ENCODE measurements around the gene TSPAN4. TPM values are rescaled to one million over a fixed set of nuclear protein-coding genes. Genes with fewer than 3 reads are reported as not detected.
A peak's percentile ranks its signal among the peaks of the same experiment; 100 is the strongest.

Gene TSPAN4
- total and polyA plus RNA-seq, 3 experiments from 2014 or later: 4.4 to 9.4 (median 8.8) TPM

DNA sequence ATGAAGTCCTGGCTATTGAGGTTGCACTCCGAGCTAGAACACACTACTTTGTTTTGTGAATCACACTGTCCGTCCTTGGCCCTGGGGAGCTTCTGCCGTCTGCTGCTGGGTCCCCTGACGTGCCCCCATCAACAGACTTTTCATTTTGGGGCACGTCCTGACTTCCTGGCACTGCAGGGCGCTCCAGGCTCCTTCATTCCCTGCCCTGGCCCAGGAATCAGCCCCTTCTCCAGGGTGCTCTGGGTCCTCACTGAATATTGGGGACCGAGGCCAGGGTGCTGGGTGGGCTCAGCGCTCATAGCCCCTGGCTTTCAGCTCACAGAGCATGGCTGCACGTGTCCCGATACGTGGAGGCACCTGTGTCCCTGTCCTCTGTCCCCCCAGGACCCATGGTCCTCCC lies 22.2 kb downstream of the TSPAN4 start:
- no peak overlapping the region for H3K4me3 ChIP-seq (ENCODE audit: low read length)
- H3K27ac ChIP-seq (ENCODE audit: low read depth, low read length): no peak overlapping the region
- peaks cover 0 to 4% (median 0%) of the 10 kb centered on the region in 3 donors for H3K36me3 Mint-ChIP-seq
- no peaks in the 10 kb centered on the region for H3K27me3 ChIP-seq (ENCODE audit: insufficient read depth, low read length, poor library complexity, severe bottlenecking)
- CTCF ChIA-PET: no interaction called here
- DNase-seq: no peak
- H3K4me1 ChIP-seq (ENCODE audit: insufficient read depth, low read length): no peaks in the 10 kb centered on the region
- no peaks in the 10 kb centered on the region for H3K9me3 ChIP-seq (ENCODE audit: low read length)
- no peaks in the 10 kb centered on the region for H3K4me1 Mint-ChIP-seq
- no peaks in the 10 kb centered on the region for H3K9me3 Mint-ChIP-seq
- H3K4me3 Mint-ChIP-seq: no peak overlapping the region
- POLR2A ChIA-PET: no interaction called here
- no peaks in the 10 kb centered on the region for H3K36me3 ChIP-seq (ENCODE audit: insufficient read depth, low read length)
- peak overlapping the region in 1 of 8 donors; percentile 46 for H3K27ac Mint-ChIP-seq
- no peaks in the 10 kb centered on the region for H3K27me3 Mint-ChIP-seq

DNA sequence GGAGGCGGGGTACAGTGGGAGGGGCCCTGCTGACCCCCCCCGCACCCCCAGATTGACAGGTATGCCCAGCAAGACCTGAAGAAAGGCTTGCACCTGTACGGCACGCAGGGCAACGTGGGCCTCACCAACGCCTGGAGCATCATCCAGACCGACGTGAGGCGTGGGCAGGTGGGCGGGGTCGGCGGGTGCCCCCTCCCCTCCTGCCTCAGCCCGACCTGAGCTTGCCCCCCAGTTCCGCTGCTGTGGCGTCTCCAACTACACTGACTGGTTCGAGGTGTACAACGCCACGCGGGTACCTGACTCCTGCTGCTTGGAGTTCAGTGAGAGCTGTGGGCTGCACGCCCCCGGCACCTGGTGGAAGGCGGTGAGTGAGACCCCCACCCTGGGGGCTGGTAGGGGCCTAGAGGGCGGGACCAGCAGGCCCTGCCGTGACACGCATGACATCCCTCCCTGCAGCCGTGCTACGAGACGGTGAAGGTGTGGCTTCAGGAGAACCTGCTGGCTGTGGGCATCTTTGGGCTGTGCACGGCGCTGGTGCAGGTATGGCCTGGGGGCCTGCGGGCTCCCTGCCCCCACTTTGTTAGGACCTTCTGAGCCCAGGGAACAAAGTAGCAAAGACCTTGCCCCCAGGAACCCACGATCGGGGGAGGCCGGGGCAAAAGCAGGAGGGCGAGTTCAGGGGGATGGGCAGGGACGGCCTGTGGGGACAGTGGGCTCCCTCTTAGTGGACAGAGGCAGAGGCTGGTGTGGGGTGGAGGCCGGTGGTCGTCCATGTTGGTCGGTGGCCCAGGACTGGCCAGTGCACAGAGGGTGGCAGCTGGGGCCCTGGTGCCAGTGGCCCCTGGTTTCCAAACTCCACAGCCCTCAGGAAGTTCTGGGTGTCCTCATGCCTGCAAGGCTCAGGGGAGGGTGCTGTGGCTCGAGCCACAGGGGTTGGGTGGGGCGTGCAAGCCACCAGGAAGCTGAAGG lies 23.1 kb downstream of the TSPAN4 start:
- DNase-seq: no peak
- no peak overlapping the region for H3K4me3 Mint-ChIP-seq
- H3K4me1 Mint-ChIP-seq: no peaks in the 10 kb centered on the region
- H3K27me3 Mint-ChIP-seq: no peaks in the 10 kb centered on the region
- POLR2A ChIA-PET: no interaction called here
- no peak overlapping the region for H3K27ac Mint-ChIP-seq
- H3K4me1 ChIP-seq (ENCODE audit: insufficient read depth, low read length): no peaks in the 10 kb centered on the region
- peaks cover 0 to 4% (median 0%) of the 10 kb centered on the region in 3 donors for H3K36me3 Mint-ChIP-seq
- H3K9me3 Mint-ChIP-seq: no peaks in the 10 kb centered on the region
- no peak overlapping the region for H3K4me3 ChIP-seq (ENCODE audit: low read length)
- CTCF ChIA-PET: no interaction called here
- no peaks in the 10 kb centered on the region for H3K27me3 ChIP-seq (ENCODE audit: insufficient read depth, low read length, poor library complexity, severe bottlenecking)
- H3K27ac ChIP-seq (ENCODE audit: low read depth, low read length): no peak overlapping the region
- no peaks in the 10 kb centered on the region for H3K36me3 ChIP-seq (ENCODE audit: insufficient read depth, low read length)
- H3K9me3 ChIP-seq (ENCODE audit: low read length): no peaks in the 10 kb centered on the region

DNA sequence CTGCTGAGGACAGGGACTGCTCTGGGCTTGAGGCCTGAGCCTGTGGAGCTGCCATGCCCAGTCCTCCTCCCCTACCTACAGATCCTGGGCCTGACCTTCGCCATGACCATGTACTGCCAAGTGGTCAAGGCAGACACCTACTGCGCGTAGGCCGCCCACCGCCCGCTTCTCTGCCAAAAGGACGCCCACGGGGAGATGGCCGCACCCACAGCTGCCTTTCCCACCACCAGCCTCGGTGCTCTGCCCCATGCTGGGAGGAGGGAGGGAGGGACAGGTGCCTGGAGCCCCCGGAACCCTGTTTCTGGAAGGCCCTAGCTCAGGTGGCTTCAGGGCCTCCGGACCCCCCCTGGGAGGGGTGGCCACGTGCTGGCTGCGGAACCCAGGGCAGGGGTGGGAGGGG lies 23.8 kb downstream of the TSPAN4 start:
- DNase-seq: no peak
- Histone ChIP-seq H3K27me3 (ENCODE audit: insufficient read depth, low read length, poor library complexity, severe bottlenecking) (no peaks in the 10 kb centered on the region), H3K4me1 (ENCODE audit: insufficient read depth, low read length) (no peaks in the 10 kb centered on the region), H3K4me3 (ENCODE audit: low read length) (no peak overlapping the region), H3K27ac (ENCODE audit: low read depth, low read length) (no peak overlapping the region), H3K36me3 (ENCODE audit: insufficient read depth, low read length) (no peaks in the 10 kb centered on the region), H3K9me3 (ENCODE audit: low read length) (no peaks in the 10 kb centered on the region)
- Mint-ChIP-seq H3K27ac (no peak overlapping the region), H3K4me3 (no peak overlapping the region), H3K9me3 (no peaks in the 10 kb centered on the region), H3K4me1 (no peaks in the 10 kb centered on the region), H3K36me3 (peaks cover 0 to 4% (median 0%) of the 10 kb centered on the region in 3 donors), H3K27me3 (no peaks in the 10 kb centered on the region)
- ChIA-PET CTCF (no interaction called here), POLR2A (no interaction called here)

DNA sequence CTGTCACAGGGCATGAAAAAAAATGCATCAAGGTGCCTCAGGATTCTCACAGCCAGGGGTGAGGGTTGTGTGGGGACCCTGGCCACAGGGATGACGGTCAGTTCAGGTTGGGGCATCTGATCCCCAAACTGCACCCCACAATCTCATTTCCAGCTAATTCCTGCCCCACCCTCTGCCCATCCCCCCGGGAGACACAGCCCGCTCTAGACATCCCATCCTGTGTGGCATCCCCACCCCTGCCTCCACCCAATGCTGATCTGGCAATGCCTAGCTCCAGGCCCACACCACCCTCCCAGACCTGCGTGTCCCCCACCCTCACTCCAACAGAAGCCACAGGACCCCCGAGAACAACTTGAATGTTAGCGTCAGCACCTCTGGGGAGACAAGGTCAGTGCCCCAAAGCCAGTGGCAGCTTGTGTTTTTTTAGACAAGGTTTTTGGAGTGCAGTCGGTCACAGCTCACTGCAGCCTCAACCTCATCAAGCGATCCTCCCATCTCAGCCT lies 25.3 kb downstream of the TSPAN4 start:
- Histone ChIP-seq H3K4me1 (ENCODE audit: insufficient read depth, low read length) (no peaks in the 10 kb centered on the region), H3K4me3 (ENCODE audit: low read length) (no peak overlapping the region), H3K27me3 (ENCODE audit: insufficient read depth, low read length, poor library complexity, severe bottlenecking) (no peaks in the 10 kb centered on the region), H3K9me3 (ENCODE audit: low read length) (no peaks in the 10 kb centered on the region), H3K27ac (ENCODE audit: low read depth, low read length) (no peak overlapping the region), H3K36me3 (ENCODE audit: insufficient read depth, low read length) (no peaks in the 10 kb centered on the region)
- POLR2A ChIA-PET: no interaction called here
- DNase-seq: no peak
- Mint-ChIP-seq H3K4me1 (no peaks in the 10 kb centered on the region), H3K4me3 (no peak overlapping the region), H3K9me3 (no peaks in the 10 kb centered on the region), H3K27me3 (no peaks in the 10 kb centered on the region), H3K27ac (no peak overlapping the region), H3K36me3 (peaks cover 0 to 4% (median 0%) of the 10 kb centered on the region in 3 donors)
- CTCF ChIA-PET: interaction anchor here (1.0 kb wide), 1 partner anchor 19 kb away, joined by 4 read pairs; no protein-coding TSS in a partner anchor

DNA sequence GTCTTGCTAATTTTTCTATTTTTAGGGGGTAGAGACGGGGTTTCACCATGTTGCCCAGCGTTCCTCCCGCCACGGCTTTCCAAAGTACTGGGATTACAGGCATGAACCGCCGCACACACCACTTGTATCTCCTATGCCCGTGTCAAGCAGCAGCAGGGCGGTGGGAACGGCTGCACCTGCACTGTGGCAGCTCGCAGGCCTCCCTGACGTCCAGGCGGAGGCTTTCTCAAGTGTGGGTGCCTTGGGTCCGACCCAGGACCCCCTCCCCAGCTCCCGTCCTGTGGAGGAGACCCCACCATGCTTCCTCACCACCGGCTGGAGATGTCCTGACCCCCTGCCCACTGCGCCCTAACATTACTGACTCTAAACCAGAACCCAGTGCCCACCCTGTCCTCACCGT lies 25.7 kb downstream of the TSPAN4 start:
- no peak overlapping the region for H3K27ac Mint-ChIP-seq
- no peaks in the 10 kb centered on the region for H3K9me3 ChIP-seq (ENCODE audit: low read length)
- H3K4me1 ChIP-seq (ENCODE audit: insufficient read depth, low read length): no peaks in the 10 kb centered on the region
- no peaks in the 10 kb centered on the region for H3K36me3 ChIP-seq (ENCODE audit: insufficient read depth, low read length)
- ChIA-PET POLR2A (no interaction called here), CTCF (interaction anchor here (1.0 kb wide), 1 partner anchor 20 kb away, joined by 4 read pairs; no protein-coding TSS in a partner anchor)
- H3K9me3 Mint-ChIP-seq: no peaks in the 10 kb centered on the region
- H3K4me1 Mint-ChIP-seq: no peaks in the 10 kb centered on the region
- H3K27me3 ChIP-seq (ENCODE audit: insufficient read depth, low read length, poor library complexity, severe bottlenecking): no peaks in the 10 kb centered on the region
- no peaks in the 10 kb centered on the region for H3K27me3 Mint-ChIP-seq
- no peak overlapping the region for H3K4me3 ChIP-seq (ENCODE audit: low read length)
- H3K4me3 Mint-ChIP-seq: no peak overlapping the region
- no peak for DNase-seq
- peaks cover 0 to 4% (median 0%) of the 10 kb centered on the region in 3 donors for H3K36me3 Mint-ChIP-seq
- H3K27ac ChIP-seq (ENCODE audit: low read depth, low read length): no peak overlapping the region

DNA sequence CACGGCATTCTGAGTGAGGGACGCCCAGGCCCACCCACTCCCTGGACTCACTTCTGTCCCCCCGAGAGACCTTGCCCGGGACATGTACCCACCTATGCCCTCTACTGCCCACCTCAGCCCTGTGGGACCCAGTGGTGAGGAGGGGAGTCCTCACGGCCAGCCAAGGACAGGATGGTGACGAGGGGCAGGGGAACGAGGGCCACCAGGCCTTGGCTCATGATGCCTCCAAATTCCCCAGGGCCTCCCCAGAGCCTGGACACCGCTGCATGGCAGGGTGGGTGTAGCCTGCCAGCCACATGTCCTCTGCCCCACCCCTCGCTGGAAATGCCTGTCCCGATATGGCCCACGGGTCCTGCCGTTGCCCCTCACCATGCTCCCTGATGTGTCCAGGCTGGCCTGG lies 26.1 kb downstream of the TSPAN4 start:
- Histone ChIP-seq H3K9me3 (ENCODE audit: low read length) (no peaks in the 10 kb centered on the region), H3K36me3 (ENCODE audit: insufficient read depth, low read length) (no peaks in the 10 kb centered on the region), H3K4me3 (ENCODE audit: low read length) (no peak overlapping the region), H3K27me3 (ENCODE audit: insufficient read depth, low read length, poor library complexity, severe bottlenecking) (no peaks in the 10 kb centered on the region), H3K27ac (ENCODE audit: low read depth, low read length) (no peak overlapping the region), H3K4me1 (ENCODE audit: insufficient read depth, low read length) (no peaks in the 10 kb centered on the region)
- H3K9me3 Mint-ChIP-seq: no peaks in the 10 kb centered on the region
- ChIA-PET CTCF (no interaction called here), POLR2A (no interaction called here)
- H3K4me3 Mint-ChIP-seq: no peak overlapping the region
- no peaks in the 10 kb centered on the region for H3K27me3 Mint-ChIP-seq
- no peaks in the 10 kb centered on the region for H3K4me1 Mint-ChIP-seq
- peaks cover 0 to 8% (median 2%) of the 10 kb centered on the region in 3 donors for H3K36me3 Mint-ChIP-seq
- no peak for DNase-seq
- no peak overlapping the region for H3K27ac Mint-ChIP-seq

DNA sequence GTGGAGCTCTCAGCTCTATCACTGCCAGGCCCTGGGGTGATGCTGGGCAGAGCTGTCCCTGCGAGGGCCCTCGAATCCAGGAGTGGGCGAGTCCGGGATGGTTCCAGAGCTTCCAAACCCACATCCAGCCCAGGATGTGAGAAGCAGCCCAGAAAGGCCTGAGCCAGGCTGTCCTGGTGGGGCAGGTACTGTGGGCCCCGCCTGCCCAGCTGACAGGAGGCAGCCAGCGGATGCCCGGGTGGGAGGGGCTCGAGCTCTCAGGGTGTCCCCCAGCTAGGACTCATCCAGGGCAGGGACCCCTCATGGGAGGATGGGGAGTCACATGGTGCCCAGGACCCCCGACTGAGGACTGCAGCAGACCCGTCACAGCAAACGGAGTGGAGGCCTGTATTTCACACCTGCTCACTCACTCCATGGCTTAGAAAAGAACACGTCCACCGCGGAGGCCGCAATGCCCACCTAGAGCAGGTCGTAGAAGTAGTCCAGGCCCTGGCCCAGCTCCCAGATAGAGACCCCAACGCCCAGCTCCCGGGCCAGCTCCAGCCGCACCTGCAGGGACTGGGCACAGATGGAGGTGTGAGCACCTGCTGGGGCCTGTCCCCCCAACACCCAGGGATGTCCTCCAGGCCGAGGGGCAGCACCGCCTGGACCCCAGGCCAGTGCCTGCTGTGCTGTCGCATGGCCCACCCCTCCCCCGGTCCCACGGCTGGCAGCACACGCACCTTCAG lies 26.9 kb downstream of the TSPAN4 start:
- Histone ChIP-seq H3K4me1 (ENCODE audit: insufficient read depth, low read length) (no peaks in the 10 kb centered on the region), H3K36me3 (ENCODE audit: insufficient read depth, low read length) (no peaks in the 10 kb centered on the region), H3K27ac (ENCODE audit: low read depth, low read length) (no peak overlapping the region), H3K27me3 (ENCODE audit: insufficient read depth, low read length, poor library complexity, severe bottlenecking) (no peaks in the 10 kb centered on the region), H3K9me3 (ENCODE audit: low read length) (no peaks in the 10 kb centered on the region), H3K4me3 (ENCODE audit: low read length) (no peak overlapping the region)
- H3K9me3 Mint-ChIP-seq: no peaks in the 10 kb centered on the region
- H3K27me3 Mint-ChIP-seq: no peaks in the 10 kb centered on the region
- ChIA-PET CTCF (no interaction called here), POLR2A (no interaction called here)
- no peak for DNase-seq
- H3K4me3 Mint-ChIP-seq: no peak overlapping the region
- H3K4me1 Mint-ChIP-seq: no peaks in the 10 kb centered on the region
- no peak overlapping the region for H3K27ac Mint-ChIP-seq
- H3K36me3 Mint-ChIP-seq: peaks cover 0 to 10% (median 3%) of the 10 kb centered on the region in 3 donors

DNA sequence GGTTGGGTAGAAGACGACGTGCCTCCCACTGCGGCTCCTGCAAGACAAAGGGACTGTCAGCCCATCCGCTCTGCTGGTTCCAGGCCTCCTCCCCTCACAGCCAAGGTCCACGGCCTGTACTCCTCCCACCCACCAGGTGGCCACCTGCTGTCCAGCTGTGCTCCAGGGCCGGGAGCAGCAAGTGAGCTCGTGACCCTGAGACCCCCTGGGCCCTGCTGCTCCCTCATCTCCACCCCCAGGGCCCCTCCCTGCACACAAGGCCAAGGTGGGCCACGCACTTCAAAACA lies 27.4 kb downstream of the TSPAN4 start:
- Mint-ChIP-seq H3K4me3 (no peak overlapping the region), H3K36me3 (peaks cover 0 to 12% (median 3%) of the 10 kb centered on the region in 3 donors), H3K27ac (no peak overlapping the region), H3K27me3 (no peaks in the 10 kb centered on the region), H3K4me1 (no peaks in the 10 kb centered on the region), H3K9me3 (no peaks in the 10 kb centered on the region)
- H3K27ac ChIP-seq (ENCODE audit: low read depth, low read length): no peak overlapping the region
- no peaks in the 10 kb centered on the region for H3K4me1 ChIP-seq (ENCODE audit: insufficient read depth, low read length)
- no peaks in the 10 kb centered on the region for H3K9me3 ChIP-seq (ENCODE audit: low read length)
- no peaks in the 10 kb centered on the region for H3K36me3 ChIP-seq (ENCODE audit: insufficient read depth, low read length)
- DNase-seq: no peak
- H3K27me3 ChIP-seq (ENCODE audit: insufficient read depth, low read length, poor library complexity, severe bottlenecking): no peaks in the 10 kb centered on the region
- POLR2A ChIA-PET: no interaction called here
- H3K4me3 ChIP-seq (ENCODE audit: low read length): no peak overlapping the region
- CTCF ChIA-PET: no interaction called here

Data from CD8-positive, alpha-beta memory T cell (primary cell).